Right ventricle myocardium inferior (tissue), 1 donor: Measurements from ENCODE around the gene MYBPC1. TPM values are rescaled to one million over a fixed set of nuclear protein-coding genes. Genes with fewer than 3 reads are reported as not detected.
"Not testable (repeated sequence)": the region's sequence is repeated elsewhere in the genome, so short reads cannot be mapped to it uniquely, and the experiment has no call there.

Experiments used
- ATAC-seq: fragments of 200-7000 bp; cut with Tn5 transposase; one replicate; pipeline ENCODE4 v1.9.1; 2020; ENCODE audit warnings: mild to moderate bottlenecking, moderate library complexity
- DNase-seq: peaks from one replicate; pipeline ENCODE4 v3.0.0; 2021; ENCODE audit errors: missing footprints
- intact Hi-C: fragments of 100-400 bp; cut with DNase I; formaldehyde crosslinking; loops from one replicate; pipeline ENCODE4 v1.11.0; 2022
- total RNA-seq: library from RNA; stranded (reverse); fragmentation: NEBNext Ultra II Directional; extraction: Animal tissue kit (Norgen Biotek cat#: 25700); gene quantifications from one replicate; pipeline ENCODE4 v1.2.1, GENCODE V29; 2021
- donor health status: DM: no; HTN: yes; CAD: no; lungs with severe emphysema.

The MYBPC1 gene
- total RNA-seq, 1 donor from 2014 or later: 7.3 TPM

- no peak for ATAC-seq
- DNase-seq: no peak
- intact Hi-C loops: no loop called here
Measured at GRCh38 chr12:101648195-101648594, 53.4 kb downstream of the MYBPC1 start.

- DNase-seq (no peak), ATAC-seq (no peak)
- intact Hi-C loops: no loop called here
Measured at GRCh38 chr12:101650346-101651117, 55.8 kb downstream of the MYBPC1 start.

- no peak for DNase-seq
- no peak for ATAC-seq
- intact Hi-C loops: no loop called here
Measured at GRCh38 chr12:101653030-101653429, 58.3 kb downstream of the MYBPC1 start.

GRCh38 chr12:101653503-101653902, 58.7 kb downstream of the MYBPC1 start:
- intact Hi-C loops: no loop called here
- ATAC-seq: no peak
- DNase-seq: no peak

- no peak for DNase-seq
Measured at GRCh38 chr12:101654442-101654841, 59.7 kb downstream of the MYBPC1 start.

GRCh38 chr12:101655393-101655792, 60.6 kb downstream of the MYBPC1 start:
- no peak for DNase-seq
- ATAC-seq: no peak
- intact Hi-C loops: no loop called here

More at GRCh38 chr12:101654442-101654841, 59.7 kb downstream of the MYBPC1 start:
- ATAC-seq: no peak
- intact Hi-C loops: no loop called here

GRCh38 chr12:101660662-101661061, 65.9 kb downstream of the MYBPC1 start:
- DNase-seq, intact Hi-C loops, ATAC-seq: not testable (repeated sequence)

GRCh38 chr12:101663298-101663697, 68.5 kb downstream of the MYBPC1 start:
- ATAC-seq (no peak), DNase-seq (no peak)
- intact Hi-C loops: no loop called here

- DNase-seq: no peak
- intact Hi-C loops: no loop called here
- ATAC-seq: no peak
Measured at GRCh38 chr12:101664992-101665391, 70.2 kb downstream of the MYBPC1 start.

- intact Hi-C loops: no loop called here
- ATAC-seq (no peak), DNase-seq (no peak)
Measured at GRCh38 chr12:101666052-101666728, 71.4 kb downstream of the MYBPC1 start.

- intact Hi-C loops: no loop called here
- DNase-seq (no peak), ATAC-seq (no peak)
Measured at GRCh38 chr12:101667591-101667990, 72.8 kb downstream of the MYBPC1 start.

- ATAC-seq (peak; percentile 56), DNase-seq (no peak)
- intact Hi-C loops: no loop called here
Measured at GRCh38 chr12:101670007-101670671, 75.4 kb downstream of the MYBPC1 start.

- DNase-seq: no peak
Measured at GRCh38 chr12:101671157-101671791, 76.5 kb downstream of the MYBPC1 start.

GRCh38 chr12:101671833-101672232, 77.1 kb downstream of the MYBPC1 start:
- intact Hi-C loops: no loop called here
- DNase-seq: no peak
- peak; percentile 20 for ATAC-seq

More at GRCh38 chr12:101671157-101671791, 76.5 kb downstream of the MYBPC1 start:
- intact Hi-C loops: no loop called here
- peak; percentile 69 for ATAC-seq

GRCh38 chr12:101675555-101675954, 80.8 kb downstream of the MYBPC1 start:
- DNase-seq: no peak
- no peak for ATAC-seq
- intact Hi-C loops: no loop called here

- intact Hi-C loops, DNase-seq, ATAC-seq: not testable (repeated sequence)
Measured at GRCh38 chr12:101676497-101676896, 81.7 kb downstream of the MYBPC1 start.

- intact Hi-C loops: no loop called here
- no peak for DNase-seq
- no peak for ATAC-seq
Measured at GRCh38 chr12:101678081-101678480, 83.3 kb downstream of the MYBPC1 start.

- peak; percentile 87 for ATAC-seq
- no peak for DNase-seq
- intact Hi-C loops: no loop called here
Measured at GRCh38 chr12:101680240-101680639, 85.5 kb downstream of the MYBPC1 start.

GRCh38 chr12:101680647-101681046, 85.9 kb downstream of the MYBPC1 start:
- peak; percentile 67 for ATAC-seq
- DNase-seq: no peak
- intact Hi-C loops: no loop called here
